ENCODE results near the gene NBAS.
"Not testable (repeated sequence)": the region's sequence is repeated elsewhere in the genome, so short reads cannot be mapped to it uniquely, and the experiment has no call there.

NBAS gene

DNA sequence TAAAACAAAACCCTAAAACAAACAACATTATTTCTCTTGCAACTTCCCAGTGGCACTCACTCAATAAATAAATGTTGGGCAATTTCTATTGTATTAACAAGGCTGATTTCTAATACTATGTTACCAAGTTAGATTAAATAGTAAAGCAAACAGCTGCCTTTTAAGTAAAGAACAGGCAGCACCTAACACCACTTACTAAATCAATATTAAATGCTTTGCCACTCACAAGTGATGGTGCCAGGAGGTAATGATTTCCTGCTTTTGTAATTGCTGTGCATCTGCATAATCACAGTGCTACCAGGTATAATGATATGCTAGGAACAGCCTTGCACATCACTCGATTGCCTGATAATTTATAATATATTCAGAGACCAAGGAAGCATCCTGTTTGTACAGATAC is 276.5 kb downstream of the NBAS start:
- H3K27ac ChIP-seq: no peak overlapping the region

DNA sequence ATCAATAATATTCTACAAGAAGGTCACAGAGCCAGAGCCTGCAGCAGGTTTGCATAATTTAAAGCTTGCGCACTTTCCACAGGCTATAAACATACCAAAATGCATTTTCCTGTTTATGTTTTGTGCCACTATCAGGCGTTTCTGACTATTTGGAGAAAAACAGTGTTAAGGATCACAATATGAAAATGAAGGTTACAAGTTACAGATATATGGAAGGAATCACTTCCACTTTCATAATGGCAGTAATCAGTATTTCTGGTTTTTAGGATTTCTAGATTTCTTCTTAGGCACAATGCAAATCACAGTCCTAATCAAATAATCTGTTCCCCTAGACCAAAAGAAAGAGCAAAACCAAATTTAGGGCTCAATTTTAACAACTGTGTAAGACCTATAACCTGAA is 279.5 kb downstream of the NBAS start:
- no peak overlapping the region for H3K27ac ChIP-seq

More for the DNA sequence above, 276.5 kb downstream of the NBAS start:
- DNase-seq (ENCODE audit: low read depth, low spot score): no peak

DNA sequence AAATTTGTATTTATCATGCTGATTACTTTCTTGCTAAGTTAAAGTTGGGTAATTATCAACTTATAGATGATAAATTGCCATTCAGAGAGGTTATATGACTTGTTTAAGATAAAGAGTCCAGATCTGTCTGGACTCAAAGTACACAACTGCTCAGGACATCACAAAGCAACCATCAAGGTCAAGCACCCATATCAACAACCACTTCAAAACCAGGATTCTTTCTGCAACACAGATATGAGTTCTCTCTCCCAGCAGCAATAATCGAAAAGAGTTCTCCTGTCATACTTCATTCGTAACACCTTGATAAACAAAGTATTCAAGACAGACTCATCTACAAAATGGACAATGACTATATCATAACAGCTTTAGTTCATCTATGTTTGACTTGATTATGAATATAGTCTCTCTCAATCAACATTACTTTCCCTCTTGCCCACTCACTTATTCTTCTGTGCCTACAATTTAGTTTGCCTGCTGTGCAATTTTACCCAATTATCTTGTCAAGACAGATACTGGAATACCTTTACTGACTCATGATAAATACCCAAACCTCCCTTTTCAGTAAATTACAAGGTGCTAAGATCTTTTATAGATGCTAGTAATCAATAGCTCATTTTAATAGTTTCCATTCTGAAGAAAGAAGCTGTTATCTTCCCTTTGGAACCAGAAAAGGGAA is 281.8 kb downstream of the NBAS start:
- no peak overlapping the region for H3K27ac ChIP-seq
- no peak for DNase-seq (ENCODE audit: low read depth, low spot score)

More for the DNA sequence above, 279.5 kb downstream of the NBAS start:
- no peak for DNase-seq (ENCODE audit: low read depth, low spot score)

DNA sequence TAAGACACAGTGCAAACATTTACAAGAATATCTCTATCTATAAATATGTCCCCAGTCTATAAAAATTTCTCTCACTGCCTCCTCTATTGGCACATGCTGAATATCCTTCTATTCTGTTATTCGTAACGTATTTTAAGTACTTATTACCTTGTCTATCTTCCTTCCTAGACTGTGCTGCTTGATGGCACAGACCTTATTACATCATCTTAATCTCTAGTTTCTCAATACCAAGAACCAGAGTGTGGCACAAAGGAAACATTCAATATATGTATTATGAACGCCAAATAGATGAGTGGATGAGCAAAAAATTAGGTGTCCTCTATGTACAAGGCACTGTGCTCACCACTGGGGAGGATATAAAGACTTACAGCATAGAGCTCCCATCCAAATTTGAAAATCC is 282.8 kb downstream of the NBAS start:
- DNase-seq (ENCODE audit: low read depth, low spot score): no peak
- H3K27ac ChIP-seq: no peak overlapping the region

DNA sequence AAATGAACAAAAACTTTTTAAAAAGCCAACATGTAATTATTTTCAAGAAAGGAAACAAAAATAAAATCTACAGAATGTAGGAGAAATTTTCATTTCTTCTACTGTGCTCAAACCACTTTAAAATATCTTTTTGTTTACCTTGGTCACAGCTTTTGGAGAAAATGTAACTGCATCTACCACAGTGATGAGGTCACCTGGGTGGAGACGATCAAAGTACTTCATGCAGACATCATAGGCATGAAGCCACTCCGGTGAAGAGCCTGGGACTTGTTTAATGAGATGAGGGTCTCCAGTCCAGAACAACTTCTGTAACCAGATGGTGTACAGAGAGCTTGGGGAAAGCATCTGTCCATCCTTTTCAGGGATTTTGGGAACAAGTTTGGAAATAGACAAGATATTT is 285.8 kb downstream of the NBAS start:
- DNase-seq (ENCODE audit: low read depth, low spot score): no peak

GRCh38 chr2:15273452-15273851 is 287.7 kb downstream of the NBAS start:
- no peak for DNase-seq (ENCODE audit: low read depth, low spot score)
- no peak overlapping the region for H3K27ac ChIP-seq

More for the DNA sequence above, 285.8 kb downstream of the NBAS start:
- no peak overlapping the region for H3K27ac ChIP-seq

DNA sequence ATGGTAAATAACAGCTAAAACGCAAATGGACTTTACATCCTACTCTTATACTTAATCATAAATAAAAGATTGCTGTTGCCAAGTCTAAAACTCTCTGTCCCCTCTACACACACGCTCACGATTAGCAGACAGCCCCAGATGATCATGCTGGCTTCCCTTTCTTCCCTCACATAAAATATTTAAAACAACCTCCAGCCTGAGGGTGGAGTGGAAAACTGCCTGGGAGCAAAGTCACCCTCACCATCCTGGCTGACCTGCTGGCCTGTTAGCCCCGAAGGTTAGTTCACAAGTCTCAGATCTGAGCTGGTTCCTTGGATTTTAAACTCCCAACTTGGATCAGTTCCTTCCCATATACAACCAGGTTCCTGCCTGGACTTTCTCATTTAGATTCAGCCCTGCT is 288.2 kb downstream of the NBAS start:
- no peak for DNase-seq (ENCODE audit: low read depth, low spot score)
- no peak overlapping the region for H3K27ac ChIP-seq

DNA sequence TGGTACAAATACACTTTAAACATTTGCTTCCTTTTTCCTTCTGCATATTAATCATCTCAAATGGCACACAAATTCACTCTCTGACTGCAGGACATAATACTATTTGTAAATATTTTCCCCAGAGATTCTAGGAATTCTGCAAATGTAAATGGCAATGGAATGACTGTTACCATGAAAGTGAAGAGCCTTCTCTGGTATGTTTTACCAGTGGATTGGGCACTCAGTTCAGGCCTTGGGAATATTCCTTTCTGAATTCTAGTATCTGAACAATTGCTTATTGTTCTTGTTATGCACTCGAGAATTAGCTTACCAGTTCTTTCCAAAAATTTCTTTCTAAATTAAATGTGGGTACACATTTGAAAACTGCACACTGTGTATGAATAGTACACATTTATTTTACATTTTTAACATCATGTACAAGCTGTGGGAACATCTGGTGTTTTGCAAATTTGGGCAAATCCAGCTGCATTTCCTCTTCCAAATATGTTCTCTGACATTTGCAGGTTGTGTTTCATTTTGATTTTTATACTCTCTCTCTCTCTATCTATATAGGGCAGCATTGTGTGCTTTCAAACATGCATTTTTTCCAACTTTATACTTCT is 289.1 kb downstream of the NBAS start:
- no peak for DNase-seq (ENCODE audit: low read depth, low spot score)
- no peak overlapping the region for H3K27ac ChIP-seq

DNA sequence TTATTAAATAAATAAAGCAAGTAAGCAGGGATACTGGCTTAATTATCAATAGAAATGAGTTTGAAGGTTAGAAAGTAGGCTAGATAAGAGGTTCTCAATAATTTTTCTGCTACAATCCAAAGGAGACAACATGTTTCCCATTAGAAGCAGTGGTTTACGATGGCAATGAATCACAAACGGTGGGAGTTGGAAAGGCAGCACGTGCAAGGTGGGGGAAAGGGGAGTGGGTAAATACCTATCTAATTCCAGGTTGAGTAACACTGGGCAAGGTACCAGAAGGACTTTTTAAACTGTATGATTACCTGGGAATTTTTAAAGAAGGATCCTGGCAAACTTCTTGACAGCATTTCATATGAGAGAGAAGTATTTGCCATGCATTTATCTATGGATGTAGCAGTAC is 289.9 kb downstream of the NBAS start:
- no peak for DNase-seq (ENCODE audit: low read depth, low spot score)
- no peak overlapping the region for H3K27ac ChIP-seq

GRCh38 chr2:15269043-15269442 is 292.1 kb downstream of the NBAS start:
- H3K27ac ChIP-seq: no peak overlapping the region
- no peak for DNase-seq (ENCODE audit: low read depth, low spot score)

- no peak overlapping the region for H3K27ac ChIP-seq
- DNase-seq (ENCODE audit: low read depth, low spot score): no peak
Measured at GRCh38 chr2:15265889-15266288, 295.2 kb downstream of the NBAS start.

DNA sequence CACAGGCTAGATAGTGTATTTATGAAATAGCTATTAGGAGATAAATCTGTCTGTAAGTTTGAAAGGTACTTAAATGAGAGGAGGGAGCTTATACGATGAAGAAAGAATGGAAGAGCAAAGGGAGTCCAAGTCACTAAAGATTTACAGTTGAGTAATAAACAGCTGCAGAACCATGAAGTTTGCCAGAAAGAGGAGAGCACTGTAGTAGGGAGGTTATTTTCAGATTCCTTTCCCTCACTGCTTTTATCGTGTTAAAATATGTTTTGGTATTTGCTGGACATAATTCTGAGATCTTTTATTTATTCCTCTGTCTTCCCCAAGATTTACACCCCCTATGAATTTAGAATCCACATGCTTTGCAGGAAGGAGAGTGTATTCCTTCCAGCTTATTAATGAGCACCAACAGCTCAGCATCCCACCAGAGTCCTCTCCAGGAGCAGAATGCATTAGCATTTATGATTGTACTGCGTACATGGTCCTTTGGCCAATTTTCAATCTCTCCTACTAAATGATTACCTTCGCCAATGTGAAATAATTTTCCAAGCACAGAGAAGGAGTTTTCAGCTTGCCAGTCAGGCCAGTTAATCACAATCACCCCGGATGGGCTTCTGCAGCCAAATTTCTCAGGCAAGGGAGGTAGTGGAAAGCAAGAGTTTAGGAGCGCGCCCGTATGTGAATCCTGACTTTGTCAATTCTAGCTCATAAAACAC is 297.0 kb downstream of the NBAS start:
- no peak overlapping the region for H3K27ac ChIP-seq
- no peak for DNase-seq (ENCODE audit: low read depth, low spot score)

DNA sequence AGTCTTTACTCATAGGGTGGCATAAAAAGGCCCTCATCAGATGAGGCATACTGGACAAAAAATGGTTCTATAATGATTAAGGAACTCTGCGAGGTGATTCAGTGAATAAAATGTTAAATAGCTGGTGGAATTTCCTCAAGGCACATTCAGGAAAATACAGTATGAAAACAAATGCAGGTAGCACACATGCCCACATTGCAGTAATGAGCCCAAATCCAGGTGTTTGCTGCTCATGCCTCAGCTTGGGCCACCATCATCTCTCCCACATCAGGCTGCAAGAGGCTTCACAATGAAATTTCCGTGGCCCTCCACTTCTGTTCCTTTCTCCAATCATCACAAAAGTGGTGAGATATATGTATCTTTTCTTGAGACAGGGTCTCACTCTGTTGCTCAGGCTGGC is 298.3 kb downstream of the NBAS start:
- no peak for DNase-seq (ENCODE audit: low read depth, low spot score)
- H3K27ac ChIP-seq: no peak overlapping the region

GRCh38 chr2:15260835-15261234 is 300.3 kb downstream of the NBAS start:
- no peak for DNase-seq (ENCODE audit: low read depth, low spot score)
- H3K27ac ChIP-seq: no peak overlapping the region

DNA sequence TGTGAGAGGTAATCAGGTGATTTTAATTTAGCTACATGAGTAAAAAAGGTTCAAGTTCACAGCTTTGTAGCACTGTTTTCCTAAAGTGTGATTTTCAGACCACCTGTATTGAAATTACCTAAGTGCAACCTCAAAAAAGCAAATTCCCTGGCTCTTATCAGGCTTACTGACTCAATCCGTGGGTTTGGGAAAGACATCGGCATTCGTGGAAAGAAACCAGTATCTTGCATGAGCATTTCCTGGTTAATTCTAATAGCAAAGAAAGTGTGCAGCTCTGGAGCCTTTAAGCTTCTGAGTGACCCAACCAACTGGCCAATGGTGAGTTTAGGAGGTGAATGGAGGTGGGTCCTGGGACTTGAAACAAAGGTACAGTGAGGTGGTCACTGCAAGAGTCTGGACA is 300.9 kb downstream of the NBAS start:
- no peak overlapping the region for H3K27ac ChIP-seq
- DNase-seq (ENCODE audit: low read depth, low spot score): no peak

- H3K27ac ChIP-seq: no peak overlapping the region
Measured at GRCh38 chr2:15259356-15259756, 301.8 kb downstream of the NBAS start.

DNA sequence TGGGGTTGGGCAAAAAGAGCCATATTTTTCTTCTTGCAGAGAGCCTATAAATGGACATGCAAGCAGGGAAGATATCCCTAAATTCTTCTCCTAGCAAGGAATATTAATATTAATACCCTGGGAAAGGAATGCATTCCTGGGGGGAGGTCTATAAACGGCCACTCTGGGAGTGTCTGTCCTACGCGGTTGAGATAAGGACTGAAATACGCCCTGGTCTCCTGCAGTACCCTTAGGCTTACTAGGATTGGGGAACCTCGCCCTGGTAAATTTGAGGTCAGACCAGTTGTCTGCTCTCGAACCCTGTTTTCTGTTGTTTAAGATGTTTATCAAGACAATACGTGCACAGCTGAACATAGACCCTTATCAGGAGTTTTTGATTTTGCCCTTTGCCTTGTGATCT is 302.7 kb downstream of the NBAS start:
- DNase-seq (ENCODE audit: low read depth, low spot score); H3K27ac ChIP-seq: not testable (repeated sequence)

More at GRCh38 chr2:15259356-15259756, 301.8 kb downstream of the NBAS start:
- DNase-seq (ENCODE audit: low read depth, low spot score): no peak

DNA sequence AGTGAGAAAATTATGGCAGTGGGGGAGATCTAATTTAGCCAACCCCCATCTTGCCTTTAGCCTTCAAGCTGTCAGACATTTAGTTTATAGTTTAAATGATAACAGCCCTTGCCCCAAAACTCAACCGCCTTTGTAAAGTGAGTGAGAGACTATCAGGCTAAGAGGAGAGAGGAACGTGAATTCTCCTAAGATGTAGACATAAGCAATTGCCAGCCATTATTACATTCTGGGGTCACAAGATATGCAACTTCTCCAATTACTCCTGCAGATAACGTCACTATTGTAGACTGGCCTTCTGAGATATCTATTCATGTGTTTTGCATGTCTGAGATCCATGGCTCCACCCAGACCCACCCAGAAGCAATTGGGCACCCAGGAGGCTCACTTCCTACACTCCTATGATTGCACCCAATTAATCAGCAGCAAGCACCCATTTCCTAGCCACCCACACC is 307.3 kb downstream of the NBAS start:
- H3K27ac ChIP-seq: no peak overlapping the region
- DNase-seq (ENCODE audit: low read depth, low spot score): no peak

- DNase-seq (ENCODE audit: low read depth, low spot score): no peak
- H3K27ac ChIP-seq: no peak overlapping the region
Measured at GRCh38 chr2:15253247-15253646, 307.9 kb downstream of the NBAS start.

GRCh38 chr2:15251753-15252152 is 309.4 kb downstream of the NBAS start:
- no peak for DNase-seq (ENCODE audit: low read depth, low spot score)
- H3K27ac ChIP-seq: no peak overlapping the region

- DNase-seq (ENCODE audit: low read depth, low spot score); H3K27ac ChIP-seq: not testable (repeated sequence)
Measured at GRCh38 chr2:15250946-15251345, 310.2 kb downstream of the NBAS start.
